Stimulated activated naive B cell treated with anti-CD40 and anti-IgM and Interleukin-4, amounts not matched to agents 10 μg/mL and 1 μg/mL and 100 μg/mL, for 72 hours (primary cell): ENCODE results near the gene CSF1.
"Not testable (repeated sequence)": the region's sequence is repeated elsewhere in the genome, so short reads cannot be mapped to it uniquely, and the experiment has no call there.

Source experiments
- ATAC-seq, 2 donors: fragments of 150-1000 bp; cut with Tn5 transposase; replicated peaks; 2 replicates each; pipeline ENCODE4 v1.10.0; 2021; ENCODE audit warnings: moderate library complexity in 1 of 2
- DNase-seq: peaks from one replicate; pipeline ENCODE4 v3.0.0; 2021
- H3K27ac Mint-ChIP-seq: one replicate; pipeline ENCODE4 v1.8.0; 2022; ENCODE audit warnings: mild to moderate bottlenecking, mixed read lengths
- H3K27me3 Mint-ChIP-seq, 2 donors: one replicate each; pipeline ENCODE4 v1.8.0; 2022; ENCODE audit warnings: mixed read lengths in 2 of 2
- H3K36me3 Mint-ChIP-seq, 2 donors: one replicate each; pipeline ENCODE4 v1.8.0; 2022; ENCODE audit warnings: mixed read lengths in 2 of 2, mild to moderate bottlenecking in 1 of 2
- H3K4me1 Mint-ChIP-seq, 2 donors: one replicate each; pipeline ENCODE4 v1.8.0; 2022; ENCODE audit warnings: mixed read lengths in 2 of 2, mild to moderate bottlenecking in 1 of 2
- H3K4me3 Mint-ChIP-seq, 2 donors: one replicate each; pipeline ENCODE4 v1.8.0; 2022; ENCODE audit warnings: mild to moderate bottlenecking in 2 of 2, mixed read lengths in 2 of 2, moderate library complexity in 1 of 2
- H3K9me3 Mint-ChIP-seq, 2 donors: one replicate each; pipeline ENCODE4 v1.8.0; 2022; ENCODE audit warnings: mixed read lengths in 2 of 2, mild to moderate bottlenecking in 1 of 2

Gene CSF1, protein sequence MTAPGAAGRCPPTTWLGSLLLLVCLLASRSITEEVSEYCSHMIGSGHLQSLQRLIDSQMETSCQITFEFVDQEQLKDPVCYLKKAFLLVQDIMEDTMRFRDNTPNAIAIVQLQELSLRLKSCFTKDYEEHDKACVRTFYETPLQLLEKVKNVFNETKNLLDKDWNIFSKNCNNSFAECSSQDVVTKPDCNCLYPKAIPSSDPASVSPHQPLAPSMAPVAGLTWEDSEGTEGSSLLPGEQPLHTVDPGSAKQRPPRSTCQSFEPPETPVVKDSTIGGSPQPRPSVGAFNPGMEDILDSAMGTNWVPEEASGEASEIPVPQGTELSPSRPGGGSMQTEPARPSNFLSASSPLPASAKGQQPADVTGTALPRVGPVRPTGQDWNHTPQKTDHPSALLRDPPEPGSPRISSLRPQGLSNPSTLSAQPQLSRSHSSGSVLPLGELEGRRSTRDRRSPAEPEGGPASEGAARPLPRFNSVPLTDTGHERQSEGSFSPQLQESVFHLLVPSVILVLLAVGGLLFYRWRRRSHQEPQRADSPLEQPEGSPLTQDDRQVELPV

DNA sequence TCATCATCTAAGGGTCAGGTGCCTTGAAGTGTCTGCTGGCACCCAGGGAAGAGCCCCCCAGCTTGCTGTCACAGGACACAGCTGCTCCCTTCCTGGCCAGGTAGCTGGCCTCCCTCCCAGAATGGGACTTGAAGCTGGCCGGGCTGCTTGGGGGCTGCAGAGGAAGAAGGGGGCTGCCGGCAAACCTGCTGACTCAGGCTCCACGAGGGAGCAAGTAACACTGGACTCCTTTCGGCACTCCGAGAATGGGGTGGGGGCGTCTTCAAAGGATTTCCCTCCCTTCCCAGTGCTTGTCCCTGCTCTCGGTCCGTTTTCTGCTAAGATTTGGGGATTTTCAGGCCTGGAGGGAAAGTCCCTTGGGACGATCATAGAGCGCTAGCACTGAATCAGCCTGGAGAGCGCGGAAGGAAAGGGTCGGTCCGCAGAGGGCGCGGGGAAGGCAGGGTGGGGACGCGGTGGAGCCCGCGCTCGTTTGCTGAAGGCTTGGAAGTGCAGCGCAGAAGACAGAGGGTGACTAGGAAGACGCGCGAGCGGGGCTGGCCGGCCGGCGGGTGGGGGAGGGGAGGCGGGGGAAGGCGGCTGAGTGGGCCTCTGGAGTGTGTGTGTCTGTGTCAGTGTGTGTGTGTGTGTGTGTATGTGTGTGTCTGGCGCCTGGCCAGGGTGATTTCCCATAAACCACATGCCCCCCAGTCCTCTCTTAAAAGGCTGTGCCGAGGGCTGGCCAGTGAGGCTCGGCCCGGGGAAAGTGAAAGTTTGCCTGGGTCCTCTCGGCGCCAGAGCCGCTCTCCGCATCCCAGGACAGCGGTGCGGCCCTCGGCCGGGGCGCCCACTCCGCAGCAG lies at the start of gene CSF1:
TSS of gene CSF1 (plus strand) at position 727 of the 840 bp plus-strand sequence. CDS start 175 bp downstream, outside the sequence.
- no peaks in the 10 kb centered on the region for H3K9me3 Mint-ChIP-seq
- peak within 1 kb of the TSS; percentile 92 to 98 for H3K4me3 Mint-ChIP-seq
- H3K27me3 Mint-ChIP-seq, result peaks cover 8 to 11% of the 10 kb centered on the region in 2 donors
- peak; percentile 71 for DNase-seq
- H3K36me3 Mint-ChIP-seq, result peaks cover 33 to 56% of the 10 kb centered on the region in 2 donors
- peak; percentile 38 to 39 for ATAC-seq
- H3K27ac Mint-ChIP-seq, result peak within 1 kb of the TSS; percentile 95
- peaks cover 75 to 87% of the 10 kb centered on the region in 2 donors for H3K4me1 Mint-ChIP-seq

DNA sequence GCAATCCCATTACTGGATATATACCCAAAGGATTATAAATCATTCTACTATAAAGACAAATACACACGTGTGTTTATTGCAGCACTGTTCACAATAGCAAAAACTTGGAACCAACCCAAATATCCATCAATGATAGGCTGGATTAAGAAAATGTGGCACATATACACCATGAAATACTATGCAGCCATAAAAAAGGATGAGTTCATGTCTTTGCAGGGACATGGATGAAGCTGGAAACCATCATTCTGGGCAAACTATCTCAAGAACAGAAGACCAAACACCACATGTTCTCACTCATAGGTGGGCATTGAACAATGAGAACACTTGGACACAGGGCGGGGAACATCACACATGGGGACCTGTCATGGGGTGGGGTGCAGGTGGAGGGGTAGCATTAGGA lies 49.0 kb upstream of the CSF1 start:
- ATAC-seq, H3K27ac Mint-ChIP-seq, H3K9me3 Mint-ChIP-seq, DNase-seq, H3K4me1 Mint-ChIP-seq, H3K4me3 Mint-ChIP-seq: not testable (repeated sequence)
- peaks cover 2 to 11% of the 10 kb centered on the region in 2 donors for H3K36me3 Mint-ChIP-seq
- H3K27me3 Mint-ChIP-seq, result peaks cover 14 to 24% of the 10 kb centered on the region in 2 donors

DNA sequence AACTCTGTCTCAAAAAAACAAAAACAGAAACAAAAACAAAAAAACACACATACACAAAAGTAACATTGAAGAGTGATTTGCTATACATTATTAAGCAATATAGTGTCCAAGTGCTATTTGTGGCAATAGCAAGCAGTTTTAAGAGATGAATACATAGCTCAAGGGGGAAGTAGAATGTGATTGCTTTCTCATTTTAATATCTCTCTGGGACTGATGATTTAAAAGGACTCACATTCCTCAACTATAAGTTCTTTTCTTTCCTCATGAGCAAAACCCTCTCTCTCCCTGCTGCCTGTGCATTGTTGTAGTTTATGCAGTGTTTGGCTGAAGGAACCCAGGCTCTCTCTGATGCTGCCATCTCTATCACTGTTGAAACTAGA lies 47.0 kb upstream of the CSF1 start:
- peaks cover 2 to 7% of the 10 kb centered on the region in 2 donors for H3K36me3 Mint-ChIP-seq
- peaks cover 2 to 15% of the 10 kb centered on the region in 2 donors for H3K27me3 Mint-ChIP-seq
- no peak for ATAC-seq
- no peak for DNase-seq
- H3K4me1 Mint-ChIP-seq, result peaks cover 3 to 6% of the 10 kb centered on the region in 2 donors
- H3K4me3 Mint-ChIP-seq, result no peak overlapping the region
- H3K27ac Mint-ChIP-seq, result no peak overlapping the region
- H3K9me3 Mint-ChIP-seq, result peaks cover 7 to 9% of the 10 kb centered on the region in 2 donors

DNA sequence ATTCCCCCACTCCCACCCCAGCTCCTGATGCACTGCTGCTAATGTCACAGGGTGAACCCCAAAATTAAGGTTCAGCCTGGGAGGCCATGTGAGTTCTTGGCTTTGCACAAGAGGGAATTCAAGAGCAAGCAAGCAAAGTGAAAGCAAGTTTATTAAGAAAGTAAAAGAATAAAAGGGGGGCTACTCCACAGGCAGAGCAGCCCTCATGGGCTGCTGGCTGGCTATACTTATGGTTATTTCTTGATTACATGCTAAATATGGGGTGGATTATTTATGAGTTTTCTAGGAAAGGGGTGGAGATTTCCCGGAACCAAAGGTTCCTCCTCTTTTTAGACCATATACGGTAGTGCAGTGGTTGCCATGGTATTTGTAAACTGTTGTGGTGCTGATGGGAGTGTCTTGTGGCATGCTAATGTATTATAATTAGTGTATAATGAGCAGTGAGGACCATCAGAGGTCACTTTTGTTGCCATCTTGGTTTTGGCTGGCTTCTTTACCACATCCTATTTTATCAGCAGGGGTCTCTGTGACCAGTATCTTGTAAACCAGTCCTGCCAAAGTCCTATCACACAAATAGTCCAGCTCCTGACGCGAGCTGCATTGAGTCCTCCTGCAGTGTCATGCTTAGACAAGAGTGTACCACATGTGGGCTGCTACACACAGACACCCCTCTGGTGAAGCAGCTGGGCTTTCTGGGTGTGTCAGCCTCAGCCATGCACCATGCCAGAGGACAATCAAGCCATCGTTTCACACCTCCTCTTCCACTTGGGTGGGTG lies 46.4 kb upstream of the CSF1 start:
- ATAC-seq, result peak in 1 of 2 donors; percentile 34
- peaks cover 0 to 14% of the 10 kb centered on the region in 2 donors for H3K27me3 Mint-ChIP-seq
- no peak for DNase-seq
- no peak overlapping the region for H3K4me3 Mint-ChIP-seq
- peaks cover 2 to 7% of the 10 kb centered on the region in 2 donors for H3K36me3 Mint-ChIP-seq
- peaks cover 7 to 9% of the 10 kb centered on the region in 2 donors for H3K9me3 Mint-ChIP-seq
- H3K27ac Mint-ChIP-seq, result no peak overlapping the region
- H3K4me1 Mint-ChIP-seq, result peaks cover 3 to 6% of the 10 kb centered on the region in 2 donors

DNA sequence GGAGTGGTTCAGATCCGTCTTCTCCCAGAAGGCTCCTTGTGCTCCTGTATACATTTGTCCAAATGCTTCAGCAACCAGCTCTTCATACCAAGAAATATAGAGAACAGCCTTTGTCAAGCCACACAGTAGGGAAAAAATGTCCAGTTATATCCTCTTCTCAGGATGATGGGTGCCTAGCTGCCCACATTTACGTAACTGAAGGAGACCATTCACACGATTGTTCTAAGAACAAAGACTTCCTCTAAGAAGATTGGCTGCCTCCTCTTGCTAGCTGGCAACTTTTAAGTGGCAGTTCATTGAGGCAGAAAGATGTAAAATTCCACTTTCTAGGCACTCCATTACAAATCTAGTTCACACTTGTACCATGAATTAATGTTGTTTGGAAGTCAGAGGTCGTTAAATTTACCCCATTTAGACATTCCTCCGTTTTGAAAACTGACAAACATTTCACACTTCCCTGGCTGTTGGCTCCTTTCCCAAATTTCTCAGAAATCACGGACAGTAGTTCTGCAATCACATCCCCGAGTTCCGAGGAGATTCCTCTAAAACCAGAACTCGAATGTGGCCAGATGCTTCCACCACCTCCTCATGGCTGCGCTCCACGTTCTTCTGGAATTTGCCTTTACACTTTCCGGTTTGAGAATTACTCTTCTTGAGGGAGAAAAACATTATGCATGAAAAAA lies 45.6 kb upstream of the CSF1 start:
- Mint-ChIP-seq H3K27ac (no peak overlapping the region), H3K9me3 (peaks cover 7% of the 10 kb centered on the region in 2 donors), H3K27me3 (peaks cover 0 to 5% of the 10 kb centered on the region in 2 donors), H3K4me1 (peaks cover 3 to 6% of the 10 kb centered on the region in 2 donors), H3K4me3 (no peak overlapping the region), H3K36me3 (peaks cover 2 to 7% of the 10 kb centered on the region in 2 donors)
- DNase-seq (no peak), ATAC-seq (no peak)

DNA sequence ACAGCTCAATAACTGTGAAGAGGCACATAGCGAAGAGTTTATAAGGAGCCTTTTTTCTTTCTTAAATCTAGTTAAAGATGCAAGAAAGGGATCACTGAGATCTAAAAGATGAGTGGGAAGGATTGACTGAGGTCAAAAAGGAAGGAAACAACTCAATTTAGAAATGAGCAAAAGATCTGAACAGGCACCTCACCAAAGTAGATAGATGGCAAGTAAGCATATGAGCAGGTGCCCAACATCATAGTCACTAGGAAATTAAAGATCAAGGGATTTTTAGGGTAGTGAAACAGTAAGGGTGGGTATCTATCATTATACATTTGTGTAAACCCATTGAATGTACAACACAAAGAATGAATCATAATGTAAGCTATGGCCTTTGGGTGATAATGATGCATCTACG lies 44.6 kb upstream of the CSF1 start:
- no peaks in the 10 kb centered on the region for H3K27me3 Mint-ChIP-seq
- H3K4me3 Mint-ChIP-seq, result no peak overlapping the region
- H3K27ac Mint-ChIP-seq, result no peak overlapping the region
- peaks cover 3 to 6% of the 10 kb centered on the region in 2 donors for H3K4me1 Mint-ChIP-seq
- peaks cover 2 to 7% of the 10 kb centered on the region in 2 donors for H3K36me3 Mint-ChIP-seq
- H3K9me3 Mint-ChIP-seq, result peaks cover 5 to 7% of the 10 kb centered on the region in 2 donors
- DNase-seq, result no peak
- ATAC-seq, result peak in 1 of 2 donors; percentile 48

DNA sequence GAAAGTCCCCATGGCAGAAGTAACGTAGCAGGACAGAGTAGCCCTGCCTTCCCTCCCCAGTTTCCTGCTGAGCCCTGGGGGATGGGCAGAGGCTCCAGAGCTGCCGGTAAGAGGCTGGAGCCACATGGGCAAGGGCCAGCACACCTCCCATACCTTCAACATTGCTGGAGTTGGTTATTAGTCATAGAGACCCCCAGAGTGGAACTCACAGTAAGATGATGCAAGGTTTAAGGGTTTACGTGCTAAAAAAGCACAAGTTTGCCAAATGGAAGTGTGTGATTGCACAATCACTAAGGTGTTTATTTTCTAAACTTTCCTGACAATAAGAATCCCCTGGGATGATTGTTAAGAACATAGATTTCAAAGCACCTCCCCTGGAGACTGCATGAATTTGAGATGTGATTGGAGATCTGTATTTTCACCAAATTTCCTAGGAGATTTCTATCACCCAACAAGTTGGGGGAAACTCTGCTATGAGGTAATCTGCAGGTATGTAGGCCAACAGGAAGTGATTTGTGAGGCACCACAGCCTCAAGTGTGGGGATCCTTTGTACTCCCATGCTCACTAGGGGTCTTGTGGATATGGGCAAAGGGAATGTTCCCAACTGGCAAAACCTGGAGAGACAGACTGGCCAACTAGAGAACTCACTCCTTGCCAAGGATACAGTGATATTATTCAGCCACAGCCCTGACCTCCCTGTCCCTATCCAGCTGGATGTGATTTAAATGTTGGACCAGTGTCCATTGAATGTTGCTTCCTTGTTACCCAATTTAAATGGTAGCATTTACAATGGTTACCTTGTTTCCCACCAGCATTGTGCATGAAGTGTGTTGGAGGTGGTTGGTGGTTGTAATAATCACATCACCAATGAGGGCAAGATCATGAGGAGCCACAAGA lies 37.1 kb upstream of the CSF1 start:
- ATAC-seq, result no peak
- Mint-ChIP-seq H3K27me3 (peaks cover 7 to 19% of the 10 kb centered on the region in 2 donors), H3K9me3 (no peaks in the 10 kb centered on the region), H3K4me3 (no peak overlapping the region), H3K36me3 (no peaks in the 10 kb centered on the region), H3K4me1 (peaks cover 33 to 43% of the 10 kb centered on the region in 2 donors), H3K27ac (no peak overlapping the region)
- no peak for DNase-seq

DNA sequence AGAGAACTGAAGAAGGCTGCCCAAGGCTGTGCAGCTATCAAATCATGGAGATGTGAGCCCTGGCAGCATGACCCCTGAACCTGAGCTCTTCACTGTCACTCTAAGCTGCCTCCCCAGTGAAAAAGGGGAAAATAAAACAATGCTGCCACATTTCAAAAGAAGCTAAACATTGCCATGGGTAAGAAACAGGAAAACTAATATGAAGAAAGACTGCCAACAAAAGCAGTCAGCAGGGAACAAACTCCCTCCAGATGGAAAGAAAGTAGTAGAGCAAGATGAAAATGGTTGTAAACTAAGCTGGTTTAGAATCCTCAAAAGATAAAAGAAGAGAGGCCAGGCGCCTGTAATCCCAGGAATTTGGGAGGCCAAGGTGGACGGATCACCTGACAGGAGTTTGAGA lies 36.2 kb upstream of the CSF1 start:
- H3K4me3 Mint-ChIP-seq, result no peak overlapping the region
- no peaks in the 10 kb centered on the region for H3K9me3 Mint-ChIP-seq
- peaks cover 41 to 48% of the 10 kb centered on the region in 2 donors for H3K4me1 Mint-ChIP-seq
- H3K36me3 Mint-ChIP-seq, result no peaks in the 10 kb centered on the region
- no peak for ATAC-seq
- H3K27ac Mint-ChIP-seq, result no peak overlapping the region
- no peak for DNase-seq
- H3K27me3 Mint-ChIP-seq, result peaks cover 7 to 19% of the 10 kb centered on the region in 2 donors

DNA sequence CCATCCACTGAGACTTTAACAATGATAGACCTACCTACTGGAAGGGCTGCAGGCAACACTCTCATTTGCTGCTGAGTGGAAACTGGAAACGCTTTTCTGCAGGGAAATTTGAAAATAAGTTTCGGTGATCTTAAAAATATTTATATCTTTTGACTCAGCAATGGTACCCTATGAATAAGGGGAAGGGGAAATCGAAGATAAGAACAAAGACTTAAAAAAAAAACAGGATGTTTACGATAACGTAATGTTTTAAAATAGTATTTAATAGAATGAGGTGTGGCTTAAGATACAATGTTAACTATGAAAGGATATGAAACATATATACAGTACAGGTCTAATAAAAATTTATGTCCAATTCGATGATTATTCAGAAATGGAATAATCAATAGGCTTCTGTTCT lies 34.8 kb upstream of the CSF1 start:
- peak overlapping the region; percentile 49 for H3K27ac Mint-ChIP-seq
- ATAC-seq, result no peak
- peaks cover 50 to 61% of the 10 kb centered on the region in 2 donors for H3K4me1 Mint-ChIP-seq
- H3K4me3 Mint-ChIP-seq, result peak overlapping the region in 1 of 2 donors; percentile 21
- no peaks in the 10 kb centered on the region for H3K9me3 Mint-ChIP-seq
- no peaks in the 10 kb centered on the region for H3K36me3 Mint-ChIP-seq
- no peak for DNase-seq
- H3K27me3 Mint-ChIP-seq, result peaks cover 7 to 19% of the 10 kb centered on the region in 2 donors

DNA sequence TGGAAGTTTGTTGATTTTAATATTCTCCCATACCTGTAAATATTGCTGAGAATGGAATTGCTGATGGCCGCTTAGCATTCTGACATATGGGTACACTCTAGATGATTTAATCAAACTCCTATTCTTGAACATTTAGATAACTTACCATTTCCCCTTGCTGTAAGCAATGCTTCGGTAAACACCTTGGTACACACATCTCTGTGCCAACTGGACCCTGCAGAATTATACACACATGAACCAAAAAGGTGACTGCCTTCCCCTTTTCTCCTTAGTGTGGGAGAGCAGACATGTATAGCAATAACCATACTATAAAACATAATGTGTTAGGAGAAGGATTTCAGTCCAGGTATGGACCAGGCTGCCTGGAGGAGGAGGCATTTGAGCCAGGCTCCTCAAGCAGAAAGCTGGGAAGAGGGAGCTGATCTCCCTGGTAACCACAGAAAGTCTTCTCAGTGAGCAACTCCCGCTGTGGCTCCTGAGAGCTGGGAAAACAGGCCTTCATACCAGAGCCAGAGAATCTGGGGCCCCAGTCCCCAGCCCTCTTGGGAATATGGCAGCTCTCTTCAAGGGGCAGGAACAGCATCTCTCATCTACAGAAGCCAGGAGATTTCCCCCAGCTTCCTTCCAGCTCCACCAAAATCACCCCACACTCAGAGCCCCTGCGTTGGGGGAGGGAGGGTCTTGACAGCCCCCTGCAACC lies 33.9 kb upstream of the CSF1 start:
- H3K36me3 Mint-ChIP-seq, result no peaks in the 10 kb centered on the region
- DNase-seq (no peak), ATAC-seq (peak; percentile 21 to 28)
- peak overlapping the region in 1 of 2 donors; percentile 64 for H3K4me3 Mint-ChIP-seq
- H3K9me3 Mint-ChIP-seq, result no peaks in the 10 kb centered on the region
- H3K27ac Mint-ChIP-seq, result peak overlapping the region; percentile 94
- H3K27me3 Mint-ChIP-seq, result peaks cover 7 to 19% of the 10 kb centered on the region in 2 donors
- H3K4me1 Mint-ChIP-seq, result peaks cover 54 to 66% of the 10 kb centered on the region in 2 donors

DNA sequence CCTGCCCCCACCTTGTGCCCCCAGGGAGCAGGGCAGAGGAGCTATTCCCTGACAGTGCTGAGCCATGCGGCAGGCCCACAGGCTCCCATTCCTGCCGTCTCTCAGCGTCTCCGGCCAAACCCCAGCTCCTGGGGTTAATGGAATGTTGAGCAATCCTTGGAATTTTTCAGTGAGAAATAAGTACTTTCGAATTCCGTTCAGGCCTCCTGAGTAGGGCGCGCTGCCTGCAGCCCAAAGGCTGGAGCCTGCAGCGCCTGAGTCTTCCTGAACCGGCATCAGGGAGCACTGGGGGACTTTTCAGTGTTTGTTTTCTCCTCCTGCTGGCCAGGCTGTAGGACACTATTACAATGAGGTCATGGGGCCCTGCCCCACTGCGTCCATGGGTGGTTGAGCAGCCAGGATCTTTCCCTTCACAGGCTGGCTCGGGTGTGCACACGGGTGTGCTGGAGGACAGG lies 33.3 kb upstream of the CSF1 start:
- Mint-ChIP-seq H3K9me3 (no peaks in the 10 kb centered on the region), H3K36me3 (no peaks in the 10 kb centered on the region), H3K4me1 (peaks cover 59 to 71% of the 10 kb centered on the region in 2 donors), H3K4me3 (peak overlapping the region; percentile 59 to 64), H3K27me3 (peaks cover 7 to 19% of the 10 kb centered on the region in 2 donors), H3K27ac (peak overlapping the region; percentile 94)
- DNase-seq, result no peak
- peak; percentile 79 to 82 for ATAC-seq

DNA sequence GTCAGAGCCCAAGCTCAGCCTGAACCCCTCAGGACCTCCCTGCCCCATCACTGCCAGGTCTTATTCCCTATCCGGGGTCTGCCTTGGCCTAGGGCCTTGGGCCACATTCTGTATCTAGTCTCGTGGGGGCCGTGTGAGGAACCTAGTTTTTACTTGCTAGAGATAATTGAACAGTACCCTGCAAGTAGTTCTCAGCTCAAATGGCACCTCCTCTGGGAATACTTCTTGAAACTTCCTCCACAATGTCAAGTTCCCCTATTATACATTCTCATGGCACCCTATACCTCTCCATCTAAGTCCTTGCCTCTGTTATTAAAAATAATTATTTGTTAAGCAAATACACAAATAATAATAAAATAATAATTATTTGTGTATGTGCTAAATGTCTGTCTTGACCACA lies 32.9 kb upstream of the CSF1 start:
- peak; percentile 48 for DNase-seq
- peaks cover 62 to 70% of the 10 kb centered on the region in 2 donors for H3K4me1 Mint-ChIP-seq
- H3K27ac Mint-ChIP-seq, result peak overlapping the region; percentile 94
- H3K9me3 Mint-ChIP-seq, result no peaks in the 10 kb centered on the region
- H3K27me3 Mint-ChIP-seq, result peaks cover 7 to 19% of the 10 kb centered on the region in 2 donors
- peak overlapping the region; percentile 59 to 64 for H3K4me3 Mint-ChIP-seq
- ATAC-seq, result peak; percentile 88 to 90
- H3K36me3 Mint-ChIP-seq, result no peaks in the 10 kb centered on the region
